ENCODE results near the gene SH3BP5L. TPM values are rescaled to one million over a fixed set of nuclear protein-coding genes. Genes with fewer than 3 reads are reported as not detected.

Gene SH3BP5L
- total and polyA plus RNA-seq, 2 experiments from 2014 or later, result 2.8 to 26.1 TPM

GRCh38 chr1:248842781-248843331, 17.1 kb upstream of the SH3BP5L start:
- Histone ChIP-seq H3K27me3 (ENCODE audit: insufficient read depth) (peaks cover 23% of the 10 kb centered on the region), H3K9me2 (ENCODE audit: insufficient read depth) (no peaks in the 10 kb centered on the region), H3K4me2 (no peak overlapping the region), H3K36me3 (ENCODE audit: insufficient read depth) (no peaks in the 10 kb centered on the region), H3K79me2 (replicated peaks; ENCODE audit: insufficient read depth) (no peaks in the 10 kb centered on the region; the same call in 1 of the 2 replicates), H3F3A (replicated peaks; ENCODE audit: low read depth) (peaks cover 7% of the 10 kb centered on the region), H4K20me1 (replicated peaks; ENCODE audit: insufficient read depth) (peaks cover 22% of the 10 kb centered on the region), H3K4me3 (no peak overlapping the region), H3K27ac (ENCODE audit: low read depth) (no peak overlapping the region), H3K4me1 (ENCODE audit: insufficient read depth) (peaks cover 10% of the 10 kb centered on the region; the same call in 1 of the 2 replicates), H2AFZ (no peak overlapping the region)
- Mint-ChIP-seq H3K4me3 (no peak overlapping the region), H3K4me1 (peaks cover 13% of the 10 kb centered on the region), H3K9me3 (no peaks in the 10 kb centered on the region), H3K36me3 (ENCODE audit: low read depth) (peaks cover 24% of the 10 kb centered on the region), H3K27me3 (ENCODE audit: insufficient read depth, low read depth, poor library complexity) (peaks cover 8% of the 10 kb centered on the region), H3K27ac (no peak overlapping the region)
- ATAC-seq (no peak), DNase-seq (ENCODE audit: low spot score) (no peak)
- no peak for TF ChIP-seq POLR2AphosphoS5 (IDR thresholded peaks at IDR 0.05; ENCODE audit: low read depth)
- no peak for TF ChIP-seq ZNF331 (CRISPR knock-in tag; IDR thresholded peaks at IDR 0.05; ENCODE audit: low read depth)
- TF ChIP-seq CREB1 (CRISPR knock-in tag; IDR thresholded peaks at IDR 0.05; ENCODE audit: low read depth), result no peak
- no peak for TF ChIP-seq ZNF462 (CRISPR knock-in tag; IDR thresholded peaks at IDR 0.05)
- no peak for TF ChIP-seq STAT1 (IDR thresholded peaks at IDR 0.05; ENCODE audit: unreplicated experiment)
- no peak for TF ChIP-seq JUNB (IDR thresholded peaks at IDR 0.05; ENCODE audit: unreplicated experiment)
- no peak for TF ChIP-seq ETS1 (IDR thresholded peaks at IDR 0.05)
- no peak for TF ChIP-seq NANOG (IDR thresholded peaks at IDR 0.05; ENCODE audit: borderline replicate concordance)
- TF ChIP-seq EZH2 (IDR thresholded peaks at IDR 0.05; ENCODE audit: low read depth, unreplicated experiment), result no peak
- TF ChIP-seq, protein P1, sequence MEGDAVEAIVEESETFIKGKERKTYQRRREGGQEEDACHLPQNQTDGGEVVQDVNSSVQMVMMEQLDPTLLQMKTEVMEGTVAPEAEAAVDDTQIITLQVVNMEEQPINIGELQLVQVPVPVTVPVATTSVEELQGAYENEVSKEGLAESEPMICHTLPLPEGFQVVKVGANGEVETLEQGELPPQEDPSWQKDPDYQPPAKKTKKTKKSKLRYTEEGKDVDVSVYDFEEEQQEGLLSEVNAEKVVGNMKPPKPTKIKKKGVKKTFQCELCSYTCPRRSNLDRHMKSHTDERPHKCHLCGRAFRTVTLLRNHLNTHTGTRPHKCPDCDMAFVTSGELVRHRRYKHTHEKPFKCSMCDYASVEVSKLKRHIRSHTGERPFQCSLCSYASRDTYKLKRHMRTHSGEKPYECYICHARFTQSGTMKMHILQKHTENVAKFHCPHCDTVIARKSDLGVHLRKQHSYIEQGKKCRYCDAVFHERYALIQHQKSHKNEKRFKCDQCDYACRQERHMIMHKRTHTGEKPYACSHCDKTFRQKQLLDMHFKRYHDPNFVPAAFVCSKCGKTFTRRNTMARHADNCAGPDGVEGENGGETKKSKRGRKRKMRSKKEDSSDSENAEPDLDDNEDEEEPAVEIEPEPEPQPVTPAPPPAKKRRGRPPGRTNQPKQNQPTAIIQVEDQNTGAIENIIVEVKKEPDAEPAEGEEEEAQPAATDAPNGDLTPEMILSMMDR (conservative IDR thresholded peaks at IDR 0.05; ENCODE audit: low read depth in 2 of 2), result no peak
- TF ChIP-seq, protein P2, sequence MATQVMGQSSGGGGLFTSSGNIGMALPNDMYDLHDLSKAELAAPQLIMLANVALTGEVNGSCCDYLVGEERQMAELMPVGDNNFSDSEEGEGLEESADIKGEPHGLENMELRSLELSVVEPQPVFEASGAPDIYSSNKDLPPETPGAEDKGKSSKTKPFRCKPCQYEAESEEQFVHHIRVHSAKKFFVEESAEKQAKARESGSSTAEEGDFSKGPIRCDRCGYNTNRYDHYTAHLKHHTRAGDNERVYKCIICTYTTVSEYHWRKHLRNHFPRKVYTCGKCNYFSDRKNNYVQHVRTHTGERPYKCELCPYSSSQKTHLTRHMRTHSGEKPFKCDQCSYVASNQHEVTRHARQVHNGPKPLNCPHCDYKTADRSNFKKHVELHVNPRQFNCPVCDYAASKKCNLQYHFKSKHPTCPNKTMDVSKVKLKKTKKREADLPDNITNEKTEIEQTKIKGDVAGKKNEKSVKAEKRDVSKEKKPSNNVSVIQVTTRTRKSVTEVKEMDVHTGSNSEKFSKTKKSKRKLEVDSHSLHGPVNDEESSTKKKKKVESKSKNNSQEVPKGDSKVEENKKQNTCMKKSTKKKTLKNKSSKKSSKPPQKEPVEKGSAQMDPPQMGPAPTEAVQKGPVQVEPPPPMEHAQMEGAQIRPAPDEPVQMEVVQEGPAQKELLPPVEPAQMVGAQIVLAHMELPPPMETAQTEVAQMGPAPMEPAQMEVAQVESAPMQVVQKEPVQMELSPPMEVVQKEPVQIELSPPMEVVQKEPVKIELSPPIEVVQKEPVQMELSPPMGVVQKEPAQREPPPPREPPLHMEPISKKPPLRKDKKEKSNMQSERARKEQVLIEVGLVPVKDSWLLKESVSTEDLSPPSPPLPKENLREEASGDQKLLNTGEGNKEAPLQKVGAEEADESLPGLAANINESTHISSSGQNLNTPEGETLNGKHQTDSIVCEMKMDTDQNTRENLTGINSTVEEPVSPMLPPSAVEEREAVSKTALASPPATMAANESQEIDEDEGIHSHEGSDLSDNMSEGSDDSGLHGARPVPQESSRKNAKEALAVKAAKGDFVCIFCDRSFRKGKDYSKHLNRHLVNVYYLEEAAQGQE (IDR thresholded peaks at IDR 0.05; ENCODE audit: unreplicated experiment), result no peak
- no peak for TF ChIP-seq EZH2phosphoT487 (IDR thresholded peaks at IDR 0.05; ENCODE audit: unreplicated experiment)
- no peak for TF ChIP-seq ZNF114 (CRISPR knock-in tag; IDR thresholded peaks at IDR 0.05)

All from GM23338 (cell line).